Left forelimb (tissue), 1 donor: ENCODE measurements around the gene ST3GAL5.
"Not testable (repeated sequence)": the region's sequence is repeated elsewhere in the genome, so short reads cannot be mapped to it uniquely, and the experiment has no call there.

ENCODE experiments used
- DNase-seq: peaks from one replicate; pipeline ENCODE4 v3.0.0-alpha.2; 2018; ENCODE audit warnings: low spot score

The ST3GAL5 gene

GRCh38 chr2:85893428-85894258 is 4.9 kb upstream of the ST3GAL5 start:
- no peak for DNase-seq

- DNase-seq, result no peak
Observed at GRCh38 chr2:85892216-85892944, 3.6 kb upstream of the ST3GAL5 start.

GRCh38 chr2:85890522-85891176 is 1.9 kb upstream of the ST3GAL5 start:
- DNase-seq, result no peak

GRCh38 chr2:85889627-85890281 is 964 bp upstream of the ST3GAL5 start:
- peak; percentile 63 for DNase-seq

- peak; percentile 69 for DNase-seq
Observed at GRCh38 chr2:85888020-85888683, 638 bp downstream of the ST3GAL5 start.

- DNase-seq, result no peak
Observed at GRCh38 chr2:85887566-85888019, 1.2 kb downstream of the ST3GAL5 start.

- no peak for DNase-seq
Observed at GRCh38 chr2:85886590-85886989, 2.2 kb downstream of the ST3GAL5 start.

GRCh38 chr2:85886141-85886540 is 2.6 kb downstream of the ST3GAL5 start:
- DNase-seq, result no peak

- not testable (repeated sequence) for DNase-seq
Observed at GRCh38 chr2:85881781-85882180, 7.0 kb downstream of the ST3GAL5 start.

- DNase-seq, result not testable (repeated sequence)
Observed at GRCh38 chr2:85880716-85881328, 8.0 kb downstream of the ST3GAL5 start.

- DNase-seq, result no peak
Observed at GRCh38 chr2:85878719-85879370, 9.9 kb downstream of the ST3GAL5 start.

- no peak for DNase-seq
Observed at GRCh38 chr2:85875350-85876050, 13.3 kb downstream of the ST3GAL5 start.

- peak; percentile 47 for DNase-seq
Observed at GRCh38 chr2:85873679-85874078, 15.1 kb downstream of the ST3GAL5 start.

GRCh38 chr2:85872536-85873161 is 16.1 kb downstream of the ST3GAL5 start:
- DNase-seq, result peak; percentile 46

- no peak for DNase-seq
Observed at GRCh38 chr2:85871494-85872164, 17.2 kb downstream of the ST3GAL5 start.

GRCh38 chr2:85868822-85869221 is 20.0 kb downstream of the ST3GAL5 start:
- DNase-seq, result no peak

GRCh38 chr2:85867556-85868292 is 21.1 kb downstream of the ST3GAL5 start:
- no peak for DNase-seq

GRCh38 chr2:85867121-85867520 is 21.7 kb downstream of the ST3GAL5 start:
- DNase-seq, result no peak
